Measurements from ENCODE around the gene MYO10.
A peak's percentile ranks its signal among the peaks of the same experiment; 100 is the strongest.
"Not testable (repeated sequence)": the region's sequence is repeated elsewhere in the genome, so short reads cannot be mapped to it uniquely, and the experiment has no call there.

The MYO10 gene

DNA sequence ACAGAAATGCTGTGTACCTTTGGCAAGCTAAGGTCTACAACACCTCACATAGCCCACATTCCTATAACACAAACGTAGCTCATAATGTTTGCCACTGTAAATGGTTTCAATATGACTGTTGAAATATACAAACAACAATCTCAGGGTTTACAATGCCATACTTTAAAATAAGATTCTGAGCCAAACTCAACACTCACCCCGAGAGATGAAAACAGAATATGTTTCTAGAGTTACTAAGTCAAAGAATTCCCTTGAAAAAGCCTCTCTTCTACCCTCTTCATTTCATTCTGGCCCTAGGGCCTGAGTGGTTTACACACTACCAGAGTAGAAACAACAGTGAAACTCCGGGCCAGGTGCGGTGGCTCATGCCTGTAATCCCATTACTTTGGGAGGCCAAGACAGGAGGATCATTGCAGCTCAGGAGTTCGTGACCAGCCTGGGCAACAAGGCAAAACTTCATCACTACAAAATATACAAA is 72.6 kb downstream of the MYO10 start:
- no peak for DNase-seq

DNA sequence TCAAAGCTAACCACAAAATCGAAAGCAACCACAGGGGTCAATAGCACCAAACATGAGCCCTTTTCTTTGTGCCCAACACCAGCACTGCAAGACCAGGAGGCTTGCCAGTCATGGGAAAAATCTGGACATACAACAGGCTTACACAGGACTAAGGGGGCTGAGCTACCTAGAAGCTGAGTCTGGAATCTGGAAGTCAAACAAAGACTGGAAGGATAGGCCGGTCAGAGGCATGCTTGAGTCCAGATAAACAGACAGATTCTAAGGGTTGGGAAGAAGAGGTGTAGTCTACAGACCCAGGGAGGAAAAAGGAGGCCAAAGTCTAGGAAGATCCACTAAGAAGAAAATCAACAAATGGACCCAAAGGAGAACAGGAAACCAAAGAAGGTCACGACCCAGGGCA is 73.3 kb downstream of the MYO10 start:
- no peak for DNase-seq

DNA sequence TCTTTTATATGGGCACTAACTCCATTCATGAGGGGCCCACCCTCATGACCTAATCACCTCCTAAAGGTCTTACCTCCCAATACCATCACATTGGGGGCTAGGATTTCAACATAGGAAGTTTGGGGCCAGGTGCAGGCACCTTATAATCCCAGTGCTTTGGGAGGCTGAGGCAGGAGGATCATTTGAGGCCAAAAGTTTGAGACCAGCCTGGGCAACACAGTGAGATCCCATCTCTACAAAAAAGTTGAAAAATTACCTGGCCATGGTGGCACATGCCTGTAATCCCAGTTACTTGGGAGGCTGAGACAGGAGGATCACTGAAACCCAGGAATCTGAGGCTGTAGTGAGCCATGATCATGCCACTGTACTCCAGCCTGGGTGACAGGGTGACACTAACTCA is 76.7 kb downstream of the MYO10 start:
- DNase-seq, result no peak

DNA sequence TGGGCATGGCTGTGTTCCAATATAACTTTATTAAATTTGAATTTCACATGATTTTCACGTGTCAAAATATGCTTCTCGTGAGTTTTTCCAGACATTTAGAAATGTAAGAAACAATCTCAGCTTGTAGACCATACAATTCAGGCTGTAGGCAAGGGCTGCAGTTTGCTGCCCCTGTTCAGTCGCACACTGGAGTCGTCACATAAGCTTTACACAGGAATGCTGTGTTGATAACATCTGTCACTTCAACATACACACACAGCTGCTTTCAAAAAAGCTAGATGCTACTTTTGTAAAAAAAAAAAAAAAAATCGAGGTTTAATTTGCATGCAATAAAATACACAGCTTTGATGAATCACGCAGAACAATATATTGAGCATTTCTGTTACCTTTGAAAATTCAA is 77.9 kb downstream of the MYO10 start:
- no peak for DNase-seq

DNA sequence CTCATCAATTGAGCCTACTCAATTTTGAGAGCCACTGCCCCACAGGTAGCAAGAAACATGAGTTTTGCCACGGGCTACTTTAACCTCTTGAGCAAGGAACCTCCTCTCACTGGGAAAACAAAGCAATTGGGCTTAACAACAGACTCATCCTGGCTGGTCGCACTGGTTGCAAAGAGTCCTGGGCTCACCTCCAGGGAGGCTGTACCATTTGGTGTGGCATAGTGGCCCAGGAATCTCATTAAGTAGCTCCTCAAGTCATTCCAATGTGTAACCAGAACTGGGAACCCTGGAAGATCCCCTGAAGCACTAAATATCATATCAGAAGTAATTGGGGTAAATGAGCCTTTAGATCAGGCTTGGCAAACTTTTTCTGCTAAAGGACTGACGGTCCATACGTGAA is 78.5 kb downstream of the MYO10 start:
- no peak for DNase-seq

DNA sequence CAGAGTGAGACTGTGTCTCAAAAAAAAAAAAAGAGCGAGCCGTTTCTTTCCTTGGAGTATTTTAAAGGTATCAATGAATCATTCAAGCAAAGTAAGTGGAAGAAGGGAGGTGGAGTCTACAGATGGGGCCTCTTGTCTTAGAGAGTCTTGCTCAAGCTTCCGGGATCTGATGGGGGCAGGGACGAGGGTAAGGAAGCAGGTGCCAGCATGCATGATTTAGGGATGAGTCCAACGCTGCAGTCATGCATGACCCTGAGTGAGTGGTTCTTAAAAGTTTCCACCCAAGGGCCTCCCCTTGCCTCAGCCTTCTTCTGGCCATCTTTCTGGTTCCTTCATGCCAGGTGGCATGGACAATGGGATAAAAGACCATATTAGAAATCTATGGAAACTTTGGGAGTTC is 79.6 kb downstream of the MYO10 start:
- DNase-seq, result no peak

DNA sequence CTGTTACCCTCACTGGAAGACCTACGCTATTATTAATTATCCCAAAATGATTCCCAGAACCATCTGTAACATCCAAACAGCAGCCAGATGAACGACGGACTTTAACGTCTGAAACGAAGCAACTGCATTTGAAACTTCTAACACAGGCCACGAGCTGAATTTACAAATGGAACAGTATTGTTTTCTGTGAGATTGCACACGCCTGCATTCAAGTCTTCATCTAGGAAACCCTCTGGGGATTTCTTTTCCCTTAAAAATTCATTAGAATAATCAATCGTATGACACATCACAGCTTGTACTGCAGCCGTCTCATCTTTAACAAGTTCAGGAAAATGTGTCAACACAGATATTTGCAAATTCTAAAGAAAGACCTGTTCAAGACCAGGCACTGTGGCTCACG is 80.2 kb downstream of the MYO10 start:
- no peak for DNase-seq

DNA sequence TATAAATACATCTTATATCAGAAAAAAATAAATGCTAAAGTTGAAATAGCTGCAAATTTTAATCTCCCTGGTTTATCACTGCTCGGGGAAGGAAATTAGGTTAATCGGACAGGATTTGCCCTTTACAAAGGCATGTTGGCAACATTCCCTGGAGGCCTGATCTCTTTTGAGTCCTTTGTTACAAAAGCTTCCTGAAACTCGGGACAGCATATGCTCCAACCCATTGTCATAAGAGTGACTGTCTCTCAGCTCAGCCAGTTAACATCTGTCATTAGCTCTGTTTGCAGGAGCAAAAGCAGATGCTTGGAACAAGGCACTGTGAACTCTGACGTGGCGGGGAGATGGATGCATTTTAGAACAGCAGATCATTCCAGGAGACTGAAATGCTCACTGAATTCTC is 80.6 kb downstream of the MYO10 start:
- no peak for DNase-seq

DNA sequence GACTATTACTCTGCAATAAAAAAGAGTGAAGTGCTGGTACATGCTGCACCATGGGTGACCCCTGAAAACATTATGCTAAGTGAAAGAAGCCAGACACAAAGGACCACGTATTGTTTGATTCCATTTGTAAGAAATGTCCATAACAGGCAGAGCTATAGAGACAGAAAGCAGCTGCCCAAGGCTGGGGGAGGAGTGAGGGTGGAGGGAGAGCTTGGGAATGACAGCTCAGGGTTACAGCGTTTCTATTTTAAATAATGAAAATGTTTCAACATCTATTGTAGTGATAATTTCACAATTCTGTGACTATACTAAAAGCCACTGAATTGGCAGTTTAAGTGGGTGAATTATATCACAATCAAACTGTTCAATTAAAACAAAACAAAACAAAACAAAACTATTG is 81.7 kb downstream of the MYO10 start:
- no peak for DNase-seq

DNA sequence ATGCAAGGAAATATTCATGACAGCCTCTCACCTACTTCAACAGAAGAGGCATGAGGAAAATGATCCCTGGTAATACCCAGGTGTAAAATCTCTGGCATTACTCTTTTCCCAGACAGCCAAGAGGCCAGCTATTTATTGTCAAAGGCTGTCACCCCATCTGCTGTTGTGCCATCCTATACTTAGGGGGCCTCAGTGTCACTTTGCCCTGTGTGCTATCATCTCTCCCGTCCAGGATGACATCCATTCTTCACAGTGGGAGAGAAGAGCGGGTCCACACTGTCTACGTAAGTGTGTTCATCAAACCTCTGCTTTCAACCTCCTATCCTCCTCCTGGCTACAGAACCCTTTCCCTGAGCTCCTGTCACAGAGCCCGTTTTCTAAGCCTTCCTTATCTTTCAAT is 82.6 kb downstream of the MYO10 start:
- DNase-seq, result no peak

DNA sequence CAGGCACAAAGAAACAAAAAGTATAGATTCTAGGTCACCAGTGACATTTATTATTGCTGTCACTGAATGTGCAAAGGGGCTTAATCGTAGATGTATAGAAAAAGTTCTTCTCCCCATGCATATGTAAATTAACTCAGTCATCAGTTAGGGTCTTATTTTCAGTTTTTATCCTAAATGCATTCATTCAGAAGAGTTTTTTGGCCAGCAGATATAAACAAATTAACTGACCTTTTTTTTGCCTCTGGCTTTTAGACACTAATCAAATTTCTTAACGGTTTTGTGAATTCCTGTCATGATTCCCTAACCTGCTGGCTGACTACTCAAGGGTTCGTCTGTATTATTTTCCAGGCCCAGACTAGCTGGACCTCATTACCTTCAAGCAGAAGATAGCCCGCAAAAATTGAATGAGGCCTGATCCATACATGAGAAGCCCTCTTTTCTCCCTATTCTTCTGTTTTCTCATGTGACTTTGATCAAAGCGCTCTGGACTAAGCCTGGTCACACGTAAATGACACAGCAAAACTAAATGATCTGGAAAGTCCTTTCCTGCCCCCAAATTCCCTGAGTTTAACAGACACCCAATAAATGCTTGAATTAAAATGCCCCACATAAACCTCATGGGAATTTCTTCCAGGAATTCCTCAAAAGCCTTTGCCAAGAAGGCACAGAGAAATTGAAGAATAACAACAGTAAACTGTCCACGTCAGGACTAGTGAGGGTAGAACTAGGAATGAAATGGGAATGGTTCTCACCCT is 83.7 kb downstream of the MYO10 start:
- no peak for DNase-seq

DNA sequence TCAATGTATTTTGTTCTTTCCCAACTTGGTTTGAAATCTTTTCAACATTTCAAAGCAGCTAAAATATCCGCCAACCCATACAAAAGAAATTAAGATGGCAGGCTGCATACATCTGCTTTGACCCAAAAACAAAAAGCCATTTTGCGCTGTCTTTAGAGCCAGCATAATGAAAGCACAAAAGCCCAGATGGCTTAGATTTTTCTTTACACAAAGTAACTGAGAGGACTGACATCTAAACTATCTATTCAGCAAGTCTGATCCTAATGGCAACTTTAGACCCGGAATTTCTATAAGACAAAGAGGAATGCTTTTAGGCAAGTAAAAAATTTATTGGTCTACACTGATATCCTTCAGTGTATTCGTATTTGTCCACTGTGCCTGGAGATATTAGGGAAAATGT is 86.3 kb downstream of the MYO10 start:
- no peak for DNase-seq

DNA sequence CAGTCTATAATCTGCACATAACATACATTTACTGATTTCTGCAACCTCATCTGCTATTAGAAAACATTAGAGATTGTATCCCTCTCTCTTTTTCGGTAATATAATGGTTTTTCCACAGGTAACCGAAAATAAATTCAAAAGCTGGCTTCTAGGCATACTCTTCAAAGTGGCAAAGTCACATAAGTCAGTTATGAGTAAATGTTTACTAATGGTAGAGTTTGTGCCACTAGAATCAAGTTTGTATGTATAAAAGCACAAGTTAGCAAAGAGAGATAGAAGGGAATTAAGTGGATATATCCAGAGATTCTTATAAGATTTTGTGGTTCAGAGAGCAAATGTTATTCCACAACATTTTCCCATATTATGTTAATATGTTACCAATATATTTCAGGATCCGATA is 86.9 kb downstream of the MYO10 start:
- DNase-seq, result no peak

DNA sequence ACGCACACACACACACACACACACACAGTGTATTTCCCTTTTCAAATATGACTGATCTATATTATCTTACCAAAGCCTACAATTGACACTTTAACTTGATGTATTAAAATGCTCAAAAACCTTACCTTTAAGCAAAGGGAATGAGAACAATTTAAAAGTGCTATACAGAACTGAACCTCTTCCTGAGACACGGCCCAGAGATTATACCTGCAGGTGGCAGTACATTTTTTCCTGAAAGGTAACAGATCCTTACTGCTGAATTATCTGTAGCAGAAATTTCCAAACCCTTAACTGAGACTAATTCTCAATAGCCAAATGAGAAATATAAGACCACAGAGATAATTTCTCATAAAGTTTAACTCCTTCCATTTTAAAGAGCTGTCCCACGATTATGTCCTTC is 91.1 kb downstream of the MYO10 start:
- no peak for DNase-seq

DNA sequence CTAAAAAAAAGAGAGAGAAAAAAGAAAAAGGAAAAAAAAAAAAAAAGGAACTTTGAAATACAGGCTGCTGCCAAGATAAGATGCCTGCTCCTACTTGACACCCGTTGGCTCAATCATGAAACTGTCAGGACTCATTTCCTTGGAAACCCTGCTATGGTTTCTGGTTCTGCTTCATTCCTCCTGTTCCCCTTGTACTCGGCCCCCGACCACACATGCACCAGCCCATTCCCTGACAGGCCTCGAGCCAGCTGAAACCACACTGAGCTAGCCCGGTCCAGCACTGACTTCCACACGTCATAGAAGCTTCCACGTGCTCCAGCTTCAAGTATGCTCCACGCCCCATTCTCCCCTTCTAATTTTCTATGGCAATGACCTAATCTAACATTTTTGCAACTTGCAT is 93.2 kb downstream of the MYO10 start:
- no peak for DNase-seq

DNA sequence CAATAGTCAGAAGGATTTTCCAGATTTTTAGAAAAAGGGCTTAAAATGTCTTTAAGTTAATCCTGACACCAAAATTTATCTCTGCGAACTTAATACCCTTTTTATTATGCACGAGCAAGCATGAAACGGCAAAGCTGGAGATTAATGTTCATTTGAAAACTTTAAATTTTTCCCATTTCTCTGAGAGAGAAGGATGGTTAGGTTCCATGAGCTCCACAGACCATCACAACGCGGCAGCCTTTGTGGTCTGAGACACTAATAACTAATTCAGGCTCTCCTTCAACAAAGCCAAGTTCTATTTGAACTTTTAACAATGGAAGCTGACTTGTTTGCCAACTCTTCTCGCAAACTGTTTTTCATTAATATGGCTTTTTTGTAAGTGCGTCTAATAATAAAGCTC is 94.7 kb downstream of the MYO10 start:
- no peak for DNase-seq

DNA sequence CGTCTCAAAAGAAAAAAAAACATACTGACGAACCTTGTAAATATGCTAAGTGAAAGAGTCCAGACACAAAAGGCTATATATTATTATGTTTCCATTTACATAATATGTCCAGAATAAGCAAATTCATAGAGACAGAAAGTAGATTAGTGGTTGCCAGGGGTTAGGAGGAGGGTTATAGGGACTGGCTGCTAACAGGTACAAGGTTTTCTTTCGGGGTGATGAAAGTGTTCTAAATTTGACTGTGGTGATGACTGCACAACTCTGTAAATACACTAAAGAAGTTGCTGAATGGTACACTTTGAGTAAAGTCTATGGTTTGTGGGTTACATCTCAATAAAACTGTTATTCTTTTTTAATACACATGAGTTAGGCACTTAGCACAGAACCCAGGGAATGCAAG is 98.8 kb downstream of the MYO10 start:
- no peak for DNase-seq

DNA sequence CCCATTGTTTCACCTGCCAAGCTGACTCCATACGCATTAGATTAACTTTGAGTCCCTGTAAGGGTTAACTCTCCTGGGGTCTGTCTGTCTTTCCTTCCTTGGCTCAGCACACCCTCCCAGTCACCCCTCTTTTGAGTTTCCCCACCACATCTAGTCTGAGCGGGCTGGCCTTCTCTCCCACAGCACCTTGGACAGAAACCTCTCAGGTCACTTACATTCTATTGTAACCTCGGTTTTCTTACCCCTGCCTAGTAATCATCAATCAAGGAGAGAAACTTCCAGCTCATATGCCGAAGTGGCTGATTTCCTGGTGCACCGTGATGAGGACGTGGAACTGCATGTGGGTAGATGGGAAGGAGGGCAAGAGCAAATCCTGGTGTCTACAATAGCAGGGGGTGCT is 102.1 kb downstream of the MYO10 start:
- no peak for DNase-seq

DNA sequence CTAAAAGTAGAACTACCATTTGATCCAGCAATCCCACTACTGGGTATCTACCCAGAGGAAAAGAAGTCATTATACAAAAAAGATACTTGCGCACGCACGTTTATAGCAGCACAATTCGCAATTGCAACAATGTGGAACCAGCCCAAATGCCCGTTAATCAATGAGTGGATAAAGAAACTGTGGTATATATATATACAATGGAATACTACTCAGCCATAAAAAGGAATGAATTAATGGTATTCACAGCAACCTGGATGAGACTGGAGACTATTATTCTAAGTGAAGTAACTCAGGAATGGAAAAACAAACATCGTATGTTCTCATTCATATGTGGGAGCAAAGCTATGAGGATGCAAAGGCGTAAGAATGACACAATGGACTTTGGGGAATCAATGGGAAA is 104.8 kb downstream of the MYO10 start:
- DNase-seq, result not testable (repeated sequence)

DNA sequence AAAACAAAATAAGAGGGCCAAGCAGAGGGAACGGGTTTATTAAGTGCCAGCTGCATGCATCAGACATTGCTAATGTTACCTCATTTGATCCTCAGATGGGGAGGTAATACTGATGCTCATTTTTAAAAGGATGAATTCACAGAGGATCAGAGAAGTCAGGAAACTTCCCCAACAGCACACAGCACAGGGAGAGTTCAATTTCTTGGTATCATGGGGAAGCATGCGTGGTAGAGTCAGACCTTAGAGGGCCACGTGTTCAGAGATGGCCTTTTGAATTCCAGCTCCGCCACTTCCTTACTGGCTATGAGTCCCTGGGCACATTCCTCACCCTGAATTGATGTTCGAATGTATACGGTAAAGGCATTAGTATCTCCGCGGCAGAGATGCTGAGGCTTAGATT is 108.3 kb downstream of the MYO10 start:
- no peak for DNase-seq

DNA sequence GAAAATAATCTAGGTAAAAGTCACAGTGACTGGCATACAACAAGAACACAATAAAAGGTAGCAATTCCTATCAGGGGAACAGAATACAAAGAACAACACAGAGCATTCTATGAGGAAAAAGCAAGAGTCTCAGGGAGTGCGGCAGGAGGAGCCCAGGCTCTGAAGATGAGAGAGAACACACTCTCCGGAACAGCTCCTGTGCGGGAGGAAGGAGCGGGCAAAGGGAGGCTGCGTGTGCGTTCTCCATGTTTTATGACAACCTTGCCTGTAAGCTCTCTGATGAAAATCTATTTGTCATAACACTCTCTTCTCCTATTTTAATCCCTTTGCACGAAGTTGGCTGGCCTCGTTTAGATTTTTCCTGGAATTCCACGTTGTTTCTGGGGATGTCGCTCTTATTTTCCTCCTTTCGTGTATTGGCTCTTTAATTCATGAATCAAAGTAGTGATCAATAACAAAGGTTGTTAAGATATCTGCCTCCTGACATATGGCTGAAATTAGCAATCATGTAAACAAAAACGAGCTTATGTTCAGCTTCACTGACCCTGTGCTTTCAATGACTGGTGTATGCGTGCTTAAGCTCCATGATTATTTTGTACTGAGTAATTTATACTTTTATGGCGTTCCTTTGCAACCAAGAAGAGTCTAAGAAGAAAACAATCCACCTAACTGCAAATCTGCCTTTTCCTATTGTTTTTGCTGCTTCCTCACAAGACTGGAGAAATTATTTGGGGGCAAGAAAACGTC is 109.5 kb downstream of the MYO10 start:
- DNase-seq, result peak in 1 of 51 donors; percentile 8

DNA sequence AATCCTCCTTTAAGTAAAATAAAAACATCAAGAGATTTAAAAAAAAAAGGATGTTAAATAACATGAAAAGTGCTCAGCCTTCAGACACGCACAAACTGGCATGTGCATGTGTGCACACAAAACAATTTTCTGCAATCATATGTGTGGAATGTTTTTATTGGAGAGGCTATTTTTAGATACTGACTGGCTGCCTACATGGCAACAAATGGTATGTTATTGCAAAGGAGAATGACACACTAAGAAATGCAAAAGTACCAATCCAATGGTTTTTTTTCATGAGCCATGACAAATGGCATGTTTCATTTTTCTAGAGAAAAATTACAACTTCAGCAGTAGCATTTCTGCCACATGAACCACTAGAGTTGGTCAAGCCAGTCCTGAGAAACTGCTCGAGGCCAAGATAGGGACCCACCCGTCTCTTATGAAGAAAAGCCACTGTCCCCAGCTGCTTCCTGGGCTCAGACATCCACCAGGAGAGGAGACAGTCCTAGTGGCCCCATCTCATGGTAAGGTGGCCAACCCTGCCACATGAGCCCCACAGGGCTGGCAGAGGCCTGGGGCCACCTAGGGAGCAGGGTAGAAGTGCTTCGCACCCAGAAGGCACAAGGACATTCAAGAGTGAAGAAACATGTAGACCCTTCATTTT is 116.4 kb downstream of the MYO10 start:
- no peak for DNase-seq

DNA sequence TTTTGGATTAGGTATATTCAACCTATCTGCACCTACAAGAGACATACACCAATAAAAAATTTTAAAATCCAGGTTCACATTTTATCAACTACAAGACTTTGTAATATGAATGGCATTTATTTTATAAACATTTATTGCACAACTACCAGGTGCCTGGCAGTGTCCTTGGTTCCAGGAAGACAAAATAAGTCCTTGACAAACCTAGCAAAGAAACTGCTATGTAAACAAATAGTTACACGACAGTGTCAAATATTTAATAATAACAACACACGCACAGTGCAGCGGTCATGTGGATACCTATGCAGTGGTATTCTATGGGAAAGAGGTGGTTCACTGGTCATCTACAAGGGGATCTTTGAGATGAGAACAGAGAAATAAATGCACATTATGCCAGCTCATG is 120.7 kb downstream of the MYO10 start:
- DNase-seq, result no peak

Data from hypothalamus (tissue), 51 donors.